ENCODE measurements around the gene ARID4B.

DNA sequence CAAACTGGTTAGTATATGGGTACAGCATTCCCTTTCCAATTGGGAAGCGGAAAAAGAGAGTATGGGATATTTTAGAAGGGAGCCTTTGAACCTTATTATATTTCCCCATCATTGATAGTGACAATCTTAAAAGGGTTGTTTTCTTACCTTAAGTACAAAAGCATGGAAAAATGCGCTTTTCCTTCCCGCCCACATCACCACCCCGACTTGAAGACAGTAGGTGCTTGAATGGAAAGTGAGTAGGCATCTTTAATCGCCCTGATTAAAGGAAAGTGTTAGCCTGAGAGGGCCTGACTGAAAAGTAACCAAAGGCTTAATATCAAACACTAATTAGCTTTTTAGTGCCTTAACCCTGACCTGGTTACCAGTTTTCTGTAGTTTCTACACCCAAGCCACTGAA is 15.7 kb upstream of the ARID4B start:
- TF ChIP-seq, protein P1, sequence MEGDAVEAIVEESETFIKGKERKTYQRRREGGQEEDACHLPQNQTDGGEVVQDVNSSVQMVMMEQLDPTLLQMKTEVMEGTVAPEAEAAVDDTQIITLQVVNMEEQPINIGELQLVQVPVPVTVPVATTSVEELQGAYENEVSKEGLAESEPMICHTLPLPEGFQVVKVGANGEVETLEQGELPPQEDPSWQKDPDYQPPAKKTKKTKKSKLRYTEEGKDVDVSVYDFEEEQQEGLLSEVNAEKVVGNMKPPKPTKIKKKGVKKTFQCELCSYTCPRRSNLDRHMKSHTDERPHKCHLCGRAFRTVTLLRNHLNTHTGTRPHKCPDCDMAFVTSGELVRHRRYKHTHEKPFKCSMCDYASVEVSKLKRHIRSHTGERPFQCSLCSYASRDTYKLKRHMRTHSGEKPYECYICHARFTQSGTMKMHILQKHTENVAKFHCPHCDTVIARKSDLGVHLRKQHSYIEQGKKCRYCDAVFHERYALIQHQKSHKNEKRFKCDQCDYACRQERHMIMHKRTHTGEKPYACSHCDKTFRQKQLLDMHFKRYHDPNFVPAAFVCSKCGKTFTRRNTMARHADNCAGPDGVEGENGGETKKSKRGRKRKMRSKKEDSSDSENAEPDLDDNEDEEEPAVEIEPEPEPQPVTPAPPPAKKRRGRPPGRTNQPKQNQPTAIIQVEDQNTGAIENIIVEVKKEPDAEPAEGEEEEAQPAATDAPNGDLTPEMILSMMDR (conservative IDR thresholded peaks at IDR 0.05 in 1 of 2, IDR thresholded peaks at IDR 0.05 in 1 of 2; ENCODE audit: low read depth in 1 of 2, low read length in 2 of 2): no peak
- TF ChIP-seq EZH2 (IDR thresholded peaks at IDR 0.05; ENCODE audit: low read length, missing control alignments): no peak
